Stimulated activated CD4-positive, alpha-beta T cell treated with anti-CD3 and anti-CD28 coated beads, TNF-alpha, amount 100 ng/mL, for 4 hours (primary cell): ENCODE results near the gene BMP2K.
"Not testable (repeated sequence)": the region's sequence is repeated elsewhere in the genome, so short reads cannot be mapped to it uniquely, and the experiment has no call there.

Source experiments
- DNase-seq, 3 experiments: peaks; one replicate each; pipeline ENCODE4 v3.0.0-alpha.2; 2020; ENCODE audit warnings: low read depth in 3 of 3

The BMP2K gene

GRCh38 chr4:78863254-78863869, 87.2 kb downstream of the BMP2K start:
- DNase-seq, result no peak

GRCh38 chr4:78863991-78864390, 87.8 kb downstream of the BMP2K start:
- DNase-seq, result no peak

- no peak for DNase-seq
These were observed 88.4 kb downstream of the BMP2K start for GRCh38 chr4:78864405-78865024.

- DNase-seq, result no peak
These were observed 89.3 kb downstream of the BMP2K start for GRCh38 chr4:78865451-78865850.

- DNase-seq, result not testable (repeated sequence)
These were observed 92.6 kb downstream of the BMP2K start for GRCh38 chr4:78868712-78869111.

GRCh38 chr4:78870056-78870455, 93.9 kb downstream of the BMP2K start:
- DNase-seq, result no peak

GRCh38 chr4:78876568-78877320, 100.6 kb downstream of the BMP2K start:
- no peak for DNase-seq

GRCh38 chr4:78878031-78878430, 101.9 kb downstream of the BMP2K start:
- DNase-seq, result no peak

GRCh38 chr4:78880874-78881492, 104.8 kb downstream of the BMP2K start:
- no peak for DNase-seq

GRCh38 chr4:78885598-78885997, 109.4 kb downstream of the BMP2K start:
- no peak for DNase-seq

- DNase-seq, result no peak
These were observed 113.8 kb downstream of the BMP2K start for GRCh38 chr4:78889955-78890354.

GRCh38 chr4:78899302-78899701, 123.2 kb downstream of the BMP2K start:
- DNase-seq, result no peak

- no peak for DNase-seq
These were observed 125.7 kb downstream of the BMP2K start for GRCh38 chr4:78901882-78902281.

GRCh38 chr4:78902298-78902697, 126.1 kb downstream of the BMP2K start:
- DNase-seq, result no peak

GRCh38 chr4:78904143-78904542, 128.0 kb downstream of the BMP2K start:
- no peak for DNase-seq

GRCh38 chr4:78907638-78908037, 131.5 kb downstream of the BMP2K start:
- DNase-seq, result no peak

GRCh38 chr4:78908974-78909373, 132.8 kb downstream of the BMP2K start:
- not testable (repeated sequence) for DNase-seq

- DNase-seq, result no peak
These were observed 134.5 kb downstream of the BMP2K start for GRCh38 chr4:78910612-78911011.

GRCh38 chr4:78922207-78922606, 146.1 kb downstream of the BMP2K start:
- DNase-seq, result no peak

GRCh38 chr4:78923464-78924312, 147.5 kb downstream of the BMP2K start:
- DNase-seq, result no peak

- DNase-seq, result no peak
These were observed 150.7 kb downstream of the BMP2K start for GRCh38 chr4:78926826-78927225.

GRCh38 chr4:78928835-78929234, 152.7 kb downstream of the BMP2K start:
- DNase-seq, result no peak
